GM23248 (cell line): Measurements from ENCODE around the gene FAM174B.

ENCODE experiments used
- EZH2 ChIP-seq: fragments of 200-600 bp; sonication (generic); IDR thresholded peaks from 2 replicates; pipeline ENCODE4 v1.6.1; 2018; ENCODE audit warnings: antibody characterized with exemption, mild to moderate bottlenecking; ENCODE audit not compliant: insufficient read depth, poor library complexity, severe bottlenecking
- EZH2phosphoT487 ChIP-seq: fragments of 200-600 bp; sonication (generic); IDR thresholded peaks from 2 replicates; pipeline ENCODE4 v1.6.1; 2018; ENCODE audit warnings: antibody characterized with exemption, moderate library complexity, mild to moderate bottlenecking, low read depth; ENCODE audit not compliant: insufficient read depth

- TF ChIP-seq EZH2 (no peak), EZH2phosphoT487 (no peak)
Observed at GRCh38 chr15:92652576-92652966, 3.0 kb downstream of the FAM174B start.
